WTC11 (cell line): ENCODE measurements around the gene AGR2. TPM values are rescaled to one million over a fixed set of nuclear protein-coding genes. Genes with fewer than 3 reads are reported as not detected.

Experiments
- ATAC-seq: fragments of 200-7000 bp; cut with Tn5 transposase; 2 replicates; pipeline ENCODE4 v1.10.0; 2021; ENCODE audit warnings: mild to moderate bottlenecking, moderate library complexity
- CTCF ChIA-PET: fragments of 300-600 bp; sonication (Branson Sonifier 250); formaldehyde crosslinking; loops from one replicate; lab custom pipeline; 2021; ENCODE audit warnings: antibody characterized with exemption; lab: Charles Lee
- POLR2A ChIA-PET: fragments of 350-600 bp; sonication (Branson Sonifier 250); formaldehyde crosslinking; loops from one replicate; lab custom pipeline; 2021; ENCODE audit warnings: antibody characterized with exemption; lab: Charles Lee
- DNase-seq: peaks from one replicate; pipeline ENCODE4 v3.0.0; 2021; ENCODE audit warnings: low spot score
- H3K27ac Mint-ChIP-seq: 2 replicates; pipeline ENCODE4 v1.8.0; 2021; ENCODE audit warnings: mixed read lengths
- H3K27me3 Mint-ChIP-seq: 2 replicates; pipeline ENCODE4 v1.8.0; 2021; ENCODE audit warnings: low read depth, mild to moderate bottlenecking, moderate library complexity, mixed read lengths
- H3K36me3 Mint-ChIP-seq: 2 replicates; pipeline ENCODE4 v1.8.0; 2021; ENCODE audit warnings: mixed read lengths
- H3K4me1 Mint-ChIP-seq: 2 replicates; pipeline ENCODE4 v1.8.0; 2022; ENCODE audit warnings: mixed read lengths
- H3K4me3 Mint-ChIP-seq: 2 replicates; pipeline ENCODE4 v1.8.0; 2021; ENCODE audit warnings: mild to moderate bottlenecking, moderate library complexity, mixed read lengths
- H3K9me3 Mint-ChIP-seq: 2 replicates; pipeline ENCODE4 v1.8.0; 2021; ENCODE audit warnings: mixed read lengths
- EMX1 ChIP-seq: fragments of 250-450 bp; sonication (Bioruptor Pico); IDR thresholded peaks from 2 replicates; pipeline ENCODE4 v1.8.0; 2021; ENCODE audit warnings: mild to moderate bottlenecking
- ESRRA ChIP-seq: sonication (generic); formaldehyde crosslinking; IDR thresholded peaks from 2 replicates; pipeline ENCODE4 v1.8.1; 2022; ENCODE audit warnings: mild to moderate bottlenecking, missing genetic modification reagents, borderline replicate concordance
- GABPB1 ChIP-seq: sonication (generic); formaldehyde crosslinking; IDR thresholded peaks from 2 replicates; pipeline ENCODE4 v1.8.1; 2023; ENCODE audit warnings: mild to moderate bottlenecking, missing genetic modification reagents
- IRF1 ChIP-seq: sonication (generic); formaldehyde crosslinking; IDR thresholded peaks from 2 replicates; pipeline ENCODE4 v1.8.0; 2023; ENCODE audit warnings: missing genetic modification reagents
- IRF2 ChIP-seq: sonication (generic); formaldehyde crosslinking; IDR thresholded peaks from 2 replicates; pipeline ENCODE4 v1.8.0; 2022; ENCODE audit warnings: low read depth, missing genetic modification reagents, borderline replicate concordance
- JUN ChIP-seq: sonication (generic); formaldehyde crosslinking; IDR thresholded peaks from 2 replicates; pipeline ENCODE4 v1.8.0; 2023; ENCODE audit warnings: mild to moderate bottlenecking, missing genetic modification reagents
- NR1H2 ChIP-seq: sonication (generic); formaldehyde crosslinking; IDR thresholded peaks from 2 replicates; pipeline ENCODE4 v1.9.0; 2021; ENCODE audit warnings: mild to moderate bottlenecking, moderate library complexity, missing genetic modification reagents
- NR2C2 ChIP-seq: sonication (generic); formaldehyde crosslinking; IDR thresholded peaks from 2 replicates; pipeline ENCODE4 v1.8.0; 2022; ENCODE audit warnings: mild to moderate bottlenecking, missing genetic modification reagents
- NR3C1 ChIP-seq: sonication (generic); formaldehyde crosslinking; conservative IDR thresholded peaks from 2 replicates; pipeline ENCODE4 v1.8.1; 2023; ENCODE audit warnings: low read depth, mild to moderate bottlenecking, missing genetic modification reagents
- OVOL2 ChIP-seq: fragments of 250-450 bp; sonication (Bioruptor Pico); IDR thresholded peaks from 2 replicates; pipeline ENCODE4 v1.9.0; 2021; ENCODE audit warnings: mild to moderate bottlenecking, borderline replicate concordance
- RELA ChIP-seq: sonication (generic); formaldehyde crosslinking; IDR thresholded peaks from 2 replicates; pipeline ENCODE4 v1.8.1; 2022; ENCODE audit warnings: missing genetic modification reagents, mild to moderate bottlenecking, borderline replicate concordance
- SOX15 ChIP-seq: fragments of 250-450 bp; sonication (Bioruptor Pico); IDR thresholded peaks from 2 replicates; pipeline ENCODE4 v1.9.0; 2021; ENCODE audit warnings: mild to moderate bottlenecking
- TCF7 ChIP-seq: sonication (generic); formaldehyde crosslinking; IDR thresholded peaks from 2 replicates; pipeline ENCODE4 v1.8.0; 2022; ENCODE audit warnings: mild to moderate bottlenecking, low read depth, missing genetic modification reagents, moderate library complexity
- TP53 ChIP-seq: sonication (generic); formaldehyde crosslinking; IDR thresholded peaks from 2 replicates; pipeline ENCODE4 v1.8.1; 2023; ENCODE audit warnings: mild to moderate bottlenecking, missing genetic modification reagents
- USF1 ChIP-seq: sonication (generic); formaldehyde crosslinking; IDR thresholded peaks from 2 replicates; pipeline ENCODE4 v1.8.0; 2022; ENCODE audit warnings: mild to moderate bottlenecking, missing genetic modification reagents
- USF2 ChIP-seq: sonication (generic); formaldehyde crosslinking; IDR thresholded peaks from 2 replicates; pipeline ENCODE4 v1.8.1; 2023; ENCODE audit warnings: mild to moderate bottlenecking, missing genetic modification reagents, moderate library complexity
- ZNF138 ChIP-seq: sonication (generic); formaldehyde crosslinking; conservative IDR thresholded peaks from 2 replicates; pipeline ENCODE4 v1.8.1; 2022; ENCODE audit warnings: mild to moderate bottlenecking, moderate library complexity, missing genetic modification reagents
- ZNF423 ChIP-seq: fragments of 250-450 bp; sonication (Bioruptor Pico); IDR thresholded peaks from 2 replicates; pipeline ENCODE4 v2.1.2; 2022; ENCODE audit warnings: mild to moderate bottlenecking, moderate library complexity
- ZNF512 ChIP-seq: sonication (generic); formaldehyde crosslinking; IDR thresholded peaks from 2 replicates; pipeline ENCODE4 v1.8.1; 2022; ENCODE audit warnings: missing genetic modification reagents, borderline replicate concordance
- total RNA-seq: library from RNA; stranded (reverse); gene quantifications from 3 replicates; pipeline ENCODE4 v1.2.3, GENCODE V29; 2021
- TF ChIP-seq, protein P1 (sequence below): sonication (generic); formaldehyde crosslinking; IDR thresholded peaks from 2 replicates; pipeline ENCODE4 v1.8.0; 2022; ENCODE audit warnings: missing genetic modification reagents
- TF ChIP-seq, protein P2 (sequence below): sonication (generic); formaldehyde crosslinking; IDR thresholded peaks from 2 replicates; pipeline ENCODE4 v1.8.1; 2023; ENCODE audit warnings: mild to moderate bottlenecking, missing genetic modification reagents
- TF ChIP-seq, protein P3 (sequence below): sonication (generic); formaldehyde crosslinking; IDR thresholded peaks from 2 replicates; pipeline ENCODE4 v1.8.1; 2022; ENCODE audit warnings: low read depth, missing genetic modification reagents, borderline replicate concordance

The AGR2 gene
- total RNA-seq, 1 experiment from 2014 or later: 1.6 TPM

DNA sequence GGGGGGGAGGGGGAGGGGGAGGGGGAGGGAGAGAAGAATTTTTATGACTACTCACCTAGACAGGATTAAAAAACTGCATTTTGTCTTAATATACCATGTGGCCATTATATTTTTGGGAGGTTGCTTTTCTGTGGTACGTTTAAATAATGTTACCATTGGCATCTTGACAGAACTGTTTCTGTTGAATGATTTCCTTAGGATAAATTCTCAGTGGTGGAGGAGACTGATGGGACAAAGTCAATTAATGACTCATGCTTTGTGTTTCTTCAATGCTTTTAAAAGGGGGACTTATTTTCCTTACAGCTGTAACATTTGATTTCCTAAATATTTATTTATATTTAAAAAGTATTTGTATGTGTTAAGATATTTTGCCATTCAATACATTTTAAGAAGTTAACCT lies 13.7 kb downstream of the AGR2 start:
- CTCF ChIA-PET: no interaction called here
- peaks cover 5% of the 10 kb centered on the region; the same call in 1 of the 2 replicates for H3K36me3 Mint-ChIP-seq
- TF ChIP-seq IRF2 (CRISPR knock-in tag) (no peak), ZNF138 (CRISPR knock-in tag) (no peak), EMX1 (no peak), NR2C2 (no peak), NR1H2 (CRISPR knock-in tag) (no peak)
- H3K9me3 Mint-ChIP-seq: no peaks in the 10 kb centered on the region
- H3K4me1 Mint-ChIP-seq: no peaks in the 10 kb centered on the region
- POLR2A ChIA-PET: no interaction called here
- no peak overlapping the region for H3K27ac Mint-ChIP-seq
- H3K4me3 Mint-ChIP-seq: no peak overlapping the region
- H3K27me3 Mint-ChIP-seq: no peaks in the 10 kb centered on the region
- no peak for DNase-seq
- no peak for ATAC-seq

DNA sequence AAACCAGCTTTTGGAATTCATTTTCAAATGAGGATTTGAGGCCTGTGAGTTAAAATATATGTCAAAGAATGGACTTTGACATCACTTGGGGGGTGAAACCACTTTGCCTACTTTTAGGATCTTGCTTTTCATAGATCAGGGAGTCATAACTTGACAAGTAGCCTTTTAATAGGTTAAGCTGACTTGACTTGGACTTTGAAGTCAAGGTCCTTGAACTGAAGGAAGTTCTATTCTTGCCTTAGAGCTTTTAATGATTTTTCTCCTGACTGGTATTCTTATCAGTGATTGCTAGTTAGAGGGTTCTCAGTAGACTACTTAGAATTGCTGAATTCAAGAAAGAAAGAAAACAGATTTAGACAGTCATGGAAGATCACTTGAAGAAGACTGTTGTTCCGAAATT lies 17.7 kb downstream of the AGR2 start:
- DNase-seq (no peak), ATAC-seq (no peak)
- ChIA-PET POLR2A (no interaction called here), CTCF (no interaction called here)
- Mint-ChIP-seq H3K4me1 (no peaks in the 10 kb centered on the region), H3K27me3 (no peaks in the 10 kb centered on the region), H3K27ac (no peak overlapping the region), H3K4me3 (no peak overlapping the region), H3K9me3 (no peaks in the 10 kb centered on the region), H3K36me3 (peaks cover 5% of the 10 kb centered on the region; the same call in 1 of the 2 replicates)
- TF ChIP-seq ZNF423 (CRISPR knock-in tag): no peak
- no peak for TF ChIP-seq IRF1 (CRISPR knock-in tag)
- no peak for TF ChIP-seq ZNF512 (CRISPR knock-in tag)
- TF ChIP-seq, protein P1, sequence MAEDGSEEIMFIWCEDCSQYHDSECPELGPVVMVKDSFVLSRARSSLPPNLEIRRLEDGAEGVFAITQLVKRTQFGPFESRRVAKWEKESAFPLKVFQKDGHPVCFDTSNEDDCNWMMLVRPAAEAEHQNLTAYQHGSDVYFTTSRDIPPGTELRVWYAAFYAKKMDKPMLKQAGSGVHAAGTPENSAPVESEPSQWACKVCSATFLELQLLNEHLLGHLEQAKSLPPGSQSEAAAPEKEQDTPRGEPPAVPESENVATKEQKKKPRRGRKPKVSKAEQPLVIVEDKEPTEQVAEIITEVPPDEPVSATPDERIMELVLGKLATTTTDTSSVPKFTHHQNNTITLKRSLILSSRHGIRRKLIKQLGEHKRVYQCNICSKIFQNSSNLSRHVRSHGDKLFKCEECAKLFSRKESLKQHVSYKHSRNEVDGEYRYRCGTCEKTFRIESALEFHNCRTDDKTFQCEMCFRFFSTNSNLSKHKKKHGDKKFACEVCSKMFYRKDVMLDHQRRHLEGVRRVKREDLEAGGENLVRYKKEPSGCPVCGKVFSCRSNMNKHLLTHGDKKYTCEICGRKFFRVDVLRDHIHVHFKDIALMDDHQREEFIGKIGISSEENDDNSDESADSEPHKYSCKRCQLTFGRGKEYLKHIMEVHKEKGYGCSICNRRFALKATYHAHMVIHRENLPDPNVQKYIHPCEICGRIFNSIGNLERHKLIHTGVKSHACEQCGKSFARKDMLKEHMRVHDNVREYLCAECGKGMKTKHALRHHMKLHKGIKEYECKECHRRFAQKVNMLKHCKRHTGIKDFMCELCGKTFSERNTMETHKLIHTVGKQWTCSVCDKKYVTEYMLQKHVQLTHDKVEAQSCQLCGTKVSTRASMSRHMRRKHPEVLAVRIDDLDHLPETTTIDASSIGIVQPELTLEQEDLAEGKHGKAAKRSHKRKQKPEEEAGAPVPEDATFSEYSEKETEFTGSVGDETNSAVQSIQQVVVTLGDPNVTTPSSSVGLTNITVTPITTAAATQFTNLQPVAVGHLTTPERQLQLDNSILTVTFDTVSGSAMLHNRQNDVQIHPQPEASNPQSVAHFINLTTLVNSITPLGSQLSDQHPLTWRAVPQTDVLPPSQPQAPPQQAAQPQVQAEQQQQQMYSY (CRISPR knock-in tag): no peak
- TF ChIP-seq, protein P2, sequence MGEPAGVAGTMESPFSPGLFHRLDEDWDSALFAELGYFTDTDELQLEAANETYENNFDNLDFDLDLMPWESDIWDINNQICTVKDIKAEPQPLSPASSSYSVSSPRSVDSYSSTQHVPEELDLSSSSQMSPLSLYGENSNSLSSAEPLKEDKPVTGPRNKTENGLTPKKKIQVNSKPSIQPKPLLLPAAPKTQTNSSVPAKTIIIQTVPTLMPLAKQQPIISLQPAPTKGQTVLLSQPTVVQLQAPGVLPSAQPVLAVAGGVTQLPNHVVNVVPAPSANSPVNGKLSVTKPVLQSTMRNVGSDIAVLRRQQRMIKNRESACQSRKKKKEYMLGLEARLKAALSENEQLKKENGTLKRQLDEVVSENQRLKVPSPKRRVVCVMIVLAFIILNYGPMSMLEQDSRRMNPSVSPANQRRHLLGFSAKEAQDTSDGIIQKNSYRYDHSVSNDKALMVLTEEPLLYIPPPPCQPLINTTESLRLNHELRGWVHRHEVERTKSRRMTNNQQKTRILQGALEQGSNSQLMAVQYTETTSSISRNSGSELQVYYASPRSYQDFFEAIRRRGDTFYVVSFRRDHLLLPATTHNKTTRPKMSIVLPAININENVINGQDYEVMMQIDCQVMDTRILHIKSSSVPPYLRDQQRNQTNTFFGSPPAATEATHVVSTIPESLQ (CRISPR knock-in tag): no peak
- TF ChIP-seq JUN (CRISPR knock-in tag): no peak
- TF ChIP-seq USF1 (CRISPR knock-in tag): no peak
- no peak for TF ChIP-seq NR3C1 (CRISPR knock-in tag)
- no peak for TF ChIP-seq TP53 (CRISPR knock-in tag)
- no peak for TF ChIP-seq SOX15 (CRISPR knock-in tag)
- TF ChIP-seq ESRRA (CRISPR knock-in tag): no peak
- TF ChIP-seq GABPB1 (CRISPR knock-in tag): no peak
- no peak for TF ChIP-seq USF2
- TF ChIP-seq OVOL2 (CRISPR knock-in tag): no peak
- TF ChIP-seq, protein P3, sequence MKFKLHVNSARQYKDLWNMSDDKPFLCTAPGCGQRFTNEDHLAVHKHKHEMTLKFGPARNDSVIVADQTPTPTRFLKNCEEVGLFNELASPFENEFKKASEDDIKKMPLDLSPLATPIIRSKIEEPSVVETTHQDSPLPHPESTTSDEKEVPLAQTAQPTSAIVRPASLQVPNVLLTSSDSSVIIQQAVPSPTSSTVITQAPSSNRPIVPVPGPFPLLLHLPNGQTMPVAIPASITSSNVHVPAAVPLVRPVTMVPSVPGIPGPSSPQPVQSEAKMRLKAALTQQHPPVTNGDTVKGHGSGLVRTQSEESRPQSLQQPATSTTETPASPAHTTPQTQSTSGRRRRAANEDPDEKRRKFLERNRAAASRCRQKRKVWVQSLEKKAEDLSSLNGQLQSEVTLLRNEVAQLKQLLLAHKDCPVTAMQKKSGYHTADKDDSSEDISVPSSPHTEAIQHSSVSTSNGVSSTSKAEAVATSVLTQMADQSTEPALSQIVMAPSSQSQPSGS (CRISPR knock-in tag): no peak
- no peak for TF ChIP-seq RELA (CRISPR knock-in tag)
- no peak for TF ChIP-seq IRF2 (CRISPR knock-in tag)
- TF ChIP-seq TCF7: no peak
